GM19467 (cell line): ENCODE data around the gene LACTB.

ENCODE experiments used
- ATAC-seq: cut with Tn5 transposase; IDR thresholded peaks from one replicate; pipeline ENCODE4 v1.9.1; 2021; ENCODE audit warnings: mild to moderate bottlenecking, moderate library complexity; ENCODE audit not compliant: unreplicated experiment

LACTB gene

GRCh38 chr15:63122002-63122875 is 578 bp downstream of the LACTB start:
- ATAC-seq: peak; percentile 80

- no peak for ATAC-seq
Observed at GRCh38 chr15:63124506-63124905, 2.8 kb downstream of the LACTB start.

GRCh38 chr15:63126726-63127125 is 5.1 kb downstream of the LACTB start:
- ATAC-seq: no peak

GRCh38 chr15:63133786-63134185 is 12.1 kb downstream of the LACTB start:
- ATAC-seq: no peak

- ATAC-seq: no peak
Observed at GRCh38 chr15:63134245-63134985, 12.8 kb downstream of the LACTB start.

GRCh38 chr15:63135281-63135680 is 13.6 kb downstream of the LACTB start:
- no peak for ATAC-seq

- no peak for ATAC-seq
Observed at GRCh38 chr15:63135804-63136203, 14.1 kb downstream of the LACTB start.

- ATAC-seq: no peak
Observed at GRCh38 chr15:63136742-63137141, 15.1 kb downstream of the LACTB start.

- no peak for ATAC-seq
Observed at GRCh38 chr15:63140936-63141335, 19.3 kb downstream of the LACTB start.

GRCh38 chr15:63145426-63145825 is 23.8 kb downstream of the LACTB start:
- no peak for ATAC-seq

- no peak for ATAC-seq
Observed at GRCh38 chr15:63146684-63147083, 25.0 kb downstream of the LACTB start.

GRCh38 chr15:63151665-63152064 is 30.0 kb downstream of the LACTB start:
- no peak for ATAC-seq

GRCh38 chr15:63155486-63155885 is 33.8 kb downstream of the LACTB start:
- no peak for ATAC-seq

- ATAC-seq: no peak
Observed at GRCh38 chr15:63156086-63156710, 34.5 kb downstream of the LACTB start.

GRCh38 chr15:63156755-63157117 is 35.1 kb downstream of the LACTB start:
- no peak for ATAC-seq

GRCh38 chr15:63157118-63157843 is 35.6 kb downstream of the LACTB start, which contains the start of gene RPS27L:
RPS27L (minus strand) TSS chr15:63157477; CDS start chr15:63157405, 72 bp downstream.
- ATAC-seq: peak; percentile 89

- no peak for ATAC-seq
Observed at GRCh38 chr15:63157891-63158431, 36.3 kb downstream of the LACTB start.

- no peak for ATAC-seq
Observed at GRCh38 chr15:63160638-63161037, 39.0 kb downstream of the LACTB start.

GRCh38 chr15:63163217-63163616 is 41.6 kb downstream of the LACTB start:
- no peak for ATAC-seq

- no peak for ATAC-seq
Observed at GRCh38 chr15:63165166-63165859, 43.7 kb downstream of the LACTB start.
